ENCODE data around the gene CTXN1. TPM values are rescaled to one million over a fixed set of nuclear protein-coding genes. Genes with fewer than 3 reads are reported as not detected.

The CTXN1 gene
- polyA plus RNA-seq (2012; ENCODE audit: insufficient read depth, insufficient read length, low read depth) = 185 TPM

GRCh38 chr19:7926021-7926726, at the start of gene CTXN1:
TSS of gene CTXN1 (minus strand) at chr19:7926135. CDS start at chr19:7925538, 597 bp downstream.
- TF ChIP-seq CTCF (IDR thresholded peaks at IDR 0.05; ENCODE audit: low read depth, low read length) = no peak
- H3K9me3 ChIP-seq = no peaks in the 10 kb centered on the region
- H3K36me3 ChIP-seq = peaks cover 7% of the 10 kb centered on the region
- peak; percentile 91 for DNase-seq
- H3K27me3 ChIP-seq = no peaks in the 10 kb centered on the region
- peak within 1 kb of the TSS; percentile 48 for H3K4me3 ChIP-seq (ENCODE audit: low read depth, low read length)
- peaks cover 30% of the 10 kb centered on the region for H3K4me1 ChIP-seq

- no peak for DNase-seq
- Histone ChIP-seq H3K9me3 (no peaks in the 10 kb centered on the region), H3K4me3 (ENCODE audit: low read depth, low read length) (no peak overlapping the region), H3K4me1 (no peaks in the 10 kb centered on the region), H3K27me3 (no peaks in the 10 kb centered on the region), H3K36me3 (peaks cover 69% of the 10 kb centered on the region)
- no peak for TF ChIP-seq CTCF (IDR thresholded peaks at IDR 0.05; ENCODE audit: low read depth, low read length)
These were observed 49.1 kb upstream of the CTXN1 start for GRCh38 chr19:7975037-7975436.

- Histone ChIP-seq H3K4me1 (no peaks in the 10 kb centered on the region), H3K9me3 (no peaks in the 10 kb centered on the region), H3K4me3 (ENCODE audit: low read depth, low read length) (no peak overlapping the region), H3K27me3 (no peaks in the 10 kb centered on the region), H3K36me3 (peaks cover 67% of the 10 kb centered on the region)
- TF ChIP-seq CTCF (IDR thresholded peaks at IDR 0.05; ENCODE audit: low read depth, low read length) = no peak
- DNase-seq = no peak
These were observed 47.9 kb upstream of the CTXN1 start for GRCh38 chr19:7973883-7974282.

GRCh38 chr19:7971553-7972520, 45.9 kb upstream of the CTXN1 start:
- TF ChIP-seq CTCF (IDR thresholded peaks at IDR 0.05; ENCODE audit: low read depth, low read length) = no peak
- DNase-seq = no peak

GRCh38 chr19:7970716-7971448, 44.9 kb upstream of the CTXN1 start:
- H3K9me3 ChIP-seq = no peaks in the 10 kb centered on the region
- H3K4me1 ChIP-seq = no peaks in the 10 kb centered on the region
- DNase-seq = peak; percentile 70
- H3K36me3 ChIP-seq = peaks cover 63% of the 10 kb centered on the region
- no peaks in the 10 kb centered on the region for H3K27me3 ChIP-seq
- H3K4me3 ChIP-seq (ENCODE audit: low read depth, low read length) = no peak overlapping the region
- TF ChIP-seq CTCF (IDR thresholded peaks at IDR 0.05; ENCODE audit: low read depth, low read length) = peak; percentile 89

More at GRCh38 chr19:7971553-7972520, 45.9 kb upstream of the CTXN1 start:
- Histone ChIP-seq H3K4me3 (ENCODE audit: low read depth, low read length) (no peak overlapping the region), H3K27me3 (no peaks in the 10 kb centered on the region), H3K36me3 (peaks cover 64% of the 10 kb centered on the region), H3K9me3 (no peaks in the 10 kb centered on the region), H3K4me1 (no peaks in the 10 kb centered on the region)
